PC-9 (cell line): Measurements from ENCODE around the gene ZIC4. TPM values are rescaled to one million over a fixed set of nuclear protein-coding genes. Genes with fewer than 3 reads are reported as not detected.

Source experiments
- BruUV-seq: library from RNA; stranded (reverse); fragments of 400-500 nt; replicated peaks from 2 replicates; lab custom pipeline; 2021; lab: Mats Ljungman, UMichigan
- CTCF ChIA-PET: fragments of 300-600 bp; sonication (Branson Sonifier 250); formaldehyde crosslinking; loops from one replicate; lab custom pipeline; 2022; ENCODE audit warnings: antibody characterized with exemption; lab: Charles Lee
- POLR2A ChIA-PET: fragments of 300-600 bp; sonication (Branson Sonifier 250); formaldehyde crosslinking; loops from one replicate; lab custom pipeline; 2022; ENCODE audit warnings: antibody characterized with exemption; ENCODE audit not compliant: unreplicated experiment; lab: Charles Lee
- DNase-seq, 2 experiments: peaks; one replicate each; pipeline versions ENCODE4 v3.0.0 to v3.0.0-alpha.2; 2015 to 2022; ENCODE audit warnings: mixed read lengths in 1 of 2
- H2AFZ ChIP-seq: fragments of 200-600 bp; sonication (generic); 2 replicates; pipeline ENCODE4 v1.8.1; 2017; ENCODE audit warnings: antibody characterized with exemption
- H3F3A ChIP-seq: fragments of 200-600 bp; sonication (generic); 2 replicates; pipeline ENCODE4 v1.8.1; 2017; ENCODE audit warnings: antibody characterized with exemption, mild to moderate bottlenecking, low read depth; ENCODE audit not compliant: insufficient read depth
- H3K27ac ChIP-seq: fragments of 200-600 bp; sonication (generic); 2 replicates; pipeline ENCODE4 v1.6.1; 2016; ENCODE audit warnings: mixed run types
- H3K27me3 ChIP-seq: fragments of 200-600 bp; sonication (generic); 2 replicates; pipeline ENCODE4 v1.6.1; 2016; ENCODE audit warnings: low read depth, mixed run types; ENCODE audit not compliant: insufficient read depth
- H3K36me3 ChIP-seq: fragments of 200-600 bp; sonication (generic); 2 replicates; pipeline ENCODE4 v1.6.1; 2016; ENCODE audit warnings: low read depth, mixed run types
- H3K4me1 ChIP-seq: fragments of 200-600 bp; sonication (generic); replicated peaks from 2 replicates; pipeline ENCODE4 v1.6.1; 2016; ENCODE audit warnings: mixed run types; ENCODE audit not compliant: insufficient read depth
- H3K4me2 ChIP-seq: fragments of 200-600 bp; sonication (generic); 2 replicates; pipeline ENCODE4 v1.6.1; 2017; ENCODE audit warnings: mixed run types
- H3K4me3 ChIP-seq: fragments of 200-600 bp; sonication (generic); 2 replicates; pipeline ENCODE4 v1.6.1; 2016; ENCODE audit warnings: mixed run types
- H3K79me2 ChIP-seq: fragments of 200-600 bp; sonication (generic); 2 replicates; pipeline ENCODE4 v1.6.1; 2017; ENCODE audit warnings: low read depth, mixed run types
- H3K9me2 ChIP-seq: fragments of 200-600 bp; sonication (generic); 2 replicates; pipeline ENCODE4 v1.8.1; 2017; ENCODE audit warnings: mild to moderate bottlenecking; ENCODE audit not compliant: insufficient read depth
- H3K9me3 ChIP-seq: fragments of 200-600 bp; sonication (generic); 2 replicates; pipeline ENCODE4 v1.8.1; 2016; ENCODE audit warnings: low read depth; ENCODE audit not compliant: insufficient read depth
- H4K20me1 ChIP-seq: fragments of 200-600 bp; sonication (generic); 2 replicates; pipeline ENCODE4 v1.8.1; 2017; ENCODE audit not compliant: insufficient read depth
- EZH2 ChIP-seq: fragments of 200-600 bp; sonication (generic); IDR thresholded peaks from 2 replicates; pipeline ENCODE4 v1.8.0; 2017; ENCODE audit warnings: antibody characterized with exemption, low read depth
- intact Hi-C: fragments of 100-400 bp; cut with micrococcal nuclease; formaldehyde crosslinking; loops from one replicate; pipeline ENCODE4 v1.10.0; 2022; ENCODE audit not compliant: unreplicated experiment
- total RNA-seq: library from RNA; stranded (reverse); gene quantifications from 2 replicates; pipeline ENCODE4 v1.2.3, GENCODE V29; 2021
- TF ChIP-seq, protein P1 (sequence below): fragments of 200-600 bp; sonication (generic); conservative IDR thresholded peaks from 2 replicates; pipeline ENCODE4 v1.6.1; 2017; ENCODE audit warnings: mixed run types, antibody characterized with exemption, mild to moderate bottlenecking, moderate library complexity

Gene ZIC4
- total RNA-seq, 1 experiment from 2014 or later, result not detected

DNA sequence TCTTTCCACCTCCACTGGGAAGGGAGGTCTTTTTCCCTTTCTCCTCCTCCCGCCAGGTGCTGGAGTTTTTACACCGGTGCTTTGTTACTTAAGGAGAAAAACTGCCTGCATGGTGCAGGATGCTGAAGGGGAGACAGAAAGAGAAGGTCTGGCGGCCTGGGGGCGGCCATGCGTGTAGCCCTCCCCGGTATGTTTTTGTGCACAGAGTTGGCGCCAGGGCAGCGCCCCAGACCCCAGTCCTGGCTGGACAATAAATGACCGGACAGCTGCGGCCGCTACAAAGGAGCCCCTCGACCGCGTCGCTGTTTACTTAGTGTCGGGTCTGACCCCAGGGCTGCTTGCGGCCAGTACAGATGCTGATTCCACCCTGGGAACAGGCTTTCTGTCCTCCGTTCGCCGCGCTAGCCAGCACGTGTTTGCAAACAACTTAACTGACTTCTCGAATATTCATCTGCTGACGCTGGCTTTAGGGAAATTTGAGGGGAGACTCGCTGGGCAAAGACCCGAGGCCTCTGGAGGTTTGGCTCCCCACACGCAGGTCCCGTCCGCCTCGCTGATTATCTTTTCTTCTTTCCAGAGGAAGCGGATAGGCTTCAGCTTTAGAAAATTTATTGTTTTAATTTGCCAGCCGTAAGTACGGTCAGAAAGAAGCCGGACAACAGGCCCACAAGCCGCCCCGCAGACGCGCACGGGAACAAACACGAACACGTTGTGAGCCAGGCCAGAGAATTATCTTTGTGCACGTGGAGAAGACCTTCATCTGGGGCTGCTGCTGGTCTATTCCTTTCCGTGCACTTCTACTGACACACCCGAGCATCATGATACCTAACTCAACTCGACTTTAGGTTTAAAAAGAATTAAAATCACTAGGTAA is 46.9 kb downstream of the ZIC4 start:
- H3F3A ChIP-seq, result no peaks in the 10 kb centered on the region
- DNase-seq, result no peak
- H3K9me2 ChIP-seq, result no peaks in the 10 kb centered on the region
- no peaks in the 10 kb centered on the region for H3K36me3 ChIP-seq
- no peak overlapping the region for H3K4me2 ChIP-seq
- POLR2A ChIA-PET, result no interaction called here
- TF ChIP-seq, protein P1, sequence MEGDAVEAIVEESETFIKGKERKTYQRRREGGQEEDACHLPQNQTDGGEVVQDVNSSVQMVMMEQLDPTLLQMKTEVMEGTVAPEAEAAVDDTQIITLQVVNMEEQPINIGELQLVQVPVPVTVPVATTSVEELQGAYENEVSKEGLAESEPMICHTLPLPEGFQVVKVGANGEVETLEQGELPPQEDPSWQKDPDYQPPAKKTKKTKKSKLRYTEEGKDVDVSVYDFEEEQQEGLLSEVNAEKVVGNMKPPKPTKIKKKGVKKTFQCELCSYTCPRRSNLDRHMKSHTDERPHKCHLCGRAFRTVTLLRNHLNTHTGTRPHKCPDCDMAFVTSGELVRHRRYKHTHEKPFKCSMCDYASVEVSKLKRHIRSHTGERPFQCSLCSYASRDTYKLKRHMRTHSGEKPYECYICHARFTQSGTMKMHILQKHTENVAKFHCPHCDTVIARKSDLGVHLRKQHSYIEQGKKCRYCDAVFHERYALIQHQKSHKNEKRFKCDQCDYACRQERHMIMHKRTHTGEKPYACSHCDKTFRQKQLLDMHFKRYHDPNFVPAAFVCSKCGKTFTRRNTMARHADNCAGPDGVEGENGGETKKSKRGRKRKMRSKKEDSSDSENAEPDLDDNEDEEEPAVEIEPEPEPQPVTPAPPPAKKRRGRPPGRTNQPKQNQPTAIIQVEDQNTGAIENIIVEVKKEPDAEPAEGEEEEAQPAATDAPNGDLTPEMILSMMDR, result no peak
- TF ChIP-seq EZH2, result no peak
- no peak overlapping the region for H3K4me3 ChIP-seq
- no peaks in the 10 kb centered on the region for H4K20me1 ChIP-seq
- intact Hi-C loops, result loop anchor here (10.0 kb wide), 1 partner anchor 255 kb away; no protein-coding TSS in a partner anchor
- H3K4me1 ChIP-seq, result no peaks in the 10 kb centered on the region
- H3K9me3 ChIP-seq, result no peaks in the 10 kb centered on the region
- H3K27me3 ChIP-seq, result no peaks in the 10 kb centered on the region
- CTCF ChIA-PET, result no interaction called here
- BruUV-seq, result no TSS peak
- H2AFZ ChIP-seq, result no peak overlapping the region
- H3K27ac ChIP-seq, result no peak overlapping the region
- no peaks in the 10 kb centered on the region for H3K79me2 ChIP-seq

DNA sequence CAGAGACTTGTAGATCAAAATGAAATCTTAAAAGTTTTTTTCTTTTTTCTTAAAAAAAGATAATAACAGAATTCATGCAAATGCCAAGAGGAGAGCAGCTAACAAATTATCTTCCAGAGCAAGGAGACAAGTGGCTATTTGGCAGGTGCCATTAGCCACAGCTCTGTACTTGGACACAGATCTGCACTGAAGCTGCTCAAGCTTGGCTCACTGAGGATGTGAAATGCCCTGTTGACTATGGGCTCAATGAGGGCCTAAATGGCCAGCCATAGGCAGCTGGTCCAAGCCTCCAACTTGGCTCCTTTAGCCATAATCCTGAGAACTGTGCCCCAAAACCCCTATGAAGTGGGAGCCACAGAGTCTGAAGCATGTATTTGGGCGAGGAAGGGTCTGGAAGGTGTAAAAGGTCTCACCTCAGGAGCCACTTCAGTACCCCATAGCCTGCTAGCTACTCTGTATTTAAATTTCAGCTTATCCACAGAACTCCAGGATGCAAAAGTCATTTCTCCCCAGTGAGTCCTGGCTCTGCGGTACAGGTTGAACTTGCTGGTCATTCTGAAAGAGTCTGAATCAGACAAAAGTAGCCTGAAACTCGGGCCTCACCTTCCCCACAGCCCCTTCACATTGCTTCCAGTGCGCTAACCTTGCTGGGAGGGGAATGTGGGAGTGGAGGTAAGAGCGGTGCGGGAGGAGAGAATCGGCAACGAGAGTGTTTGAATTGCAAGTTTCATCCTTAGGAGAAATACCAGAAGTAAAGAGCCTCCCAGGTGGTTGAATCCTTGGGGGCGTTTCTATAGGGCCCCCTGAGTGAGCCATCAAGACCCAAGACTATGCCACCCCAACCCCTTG is 48.0 kb downstream of the ZIC4 start:
- H3K27ac ChIP-seq, result no peak overlapping the region
- ChIA-PET CTCF (no interaction called here), POLR2A (no interaction called here)
- no peaks in the 10 kb centered on the region for H3K36me3 ChIP-seq
- no peaks in the 10 kb centered on the region for H3K9me3 ChIP-seq
- no TSS peak for BruUV-seq
- no peaks in the 10 kb centered on the region for H3K27me3 ChIP-seq
- no peaks in the 10 kb centered on the region for H4K20me1 ChIP-seq
- H3K9me2 ChIP-seq, result no peaks in the 10 kb centered on the region
- no peak overlapping the region for H3K4me3 ChIP-seq
- no peak overlapping the region for H2AFZ ChIP-seq
- no peak for DNase-seq
- H3K4me2 ChIP-seq, result no peak overlapping the region
- no peaks in the 10 kb centered on the region for H3F3A ChIP-seq
- no peaks in the 10 kb centered on the region for H3K79me2 ChIP-seq
- H3K4me1 ChIP-seq, result no peaks in the 10 kb centered on the region
- no peak for TF ChIP-seq EZH2
- TF ChIP-seq, protein P1, result no peak
- intact Hi-C loops, result no loop called here

DNA sequence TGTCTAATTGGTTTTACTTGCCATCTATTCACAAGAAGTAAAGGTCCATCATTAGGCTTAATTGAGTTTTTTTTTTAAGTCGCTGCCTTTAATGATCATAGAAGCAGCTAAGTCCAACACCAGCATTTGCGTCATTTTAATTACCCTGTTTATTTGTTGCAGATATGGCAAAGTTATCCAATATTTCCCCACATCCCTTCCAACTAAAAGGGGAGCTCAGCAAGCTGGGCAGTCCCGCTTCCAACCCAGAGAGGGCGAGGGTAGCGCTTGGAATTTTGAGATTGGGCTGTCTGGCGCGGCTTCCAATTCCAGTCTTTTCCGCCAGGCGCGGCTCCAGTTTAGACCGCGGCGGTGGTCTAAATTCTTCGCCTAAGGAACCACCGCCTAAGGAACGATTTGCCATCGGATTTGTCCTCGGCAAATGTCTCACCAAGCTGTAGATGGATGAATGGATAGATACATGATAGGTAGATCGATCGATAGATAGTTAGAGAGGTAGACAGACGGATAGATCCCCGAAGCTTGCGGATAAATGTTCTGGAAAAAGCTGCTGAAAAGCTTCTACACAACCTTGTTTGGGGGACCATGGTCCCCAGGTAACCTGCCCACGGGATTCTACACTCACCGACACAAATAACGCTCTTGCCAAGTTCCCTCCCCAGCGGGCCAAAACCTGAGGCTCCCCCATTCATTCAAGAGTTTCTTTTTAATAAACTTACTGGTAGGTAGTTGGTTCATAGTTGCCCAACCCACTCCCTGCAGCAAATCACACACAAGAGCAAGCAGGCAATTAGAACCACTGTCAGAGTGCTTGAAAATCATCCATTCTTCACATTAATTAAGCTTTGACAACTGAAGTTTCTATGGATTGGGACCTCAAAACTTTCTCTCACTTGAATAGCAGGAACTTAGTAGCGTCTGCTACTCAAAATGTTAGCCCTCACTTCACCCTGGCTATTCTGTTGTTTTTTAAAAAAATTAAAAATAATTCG is 49.1 kb downstream of the ZIC4 start:
- BruUV-seq, result no TSS peak
- no peaks in the 10 kb centered on the region for H3K9me3 ChIP-seq
- H3K79me2 ChIP-seq, result no peaks in the 10 kb centered on the region
- no peaks in the 10 kb centered on the region for H3K9me2 ChIP-seq
- H4K20me1 ChIP-seq, result no peaks in the 10 kb centered on the region
- no peaks in the 10 kb centered on the region for H3F3A ChIP-seq
- no peak for DNase-seq
- H3K27me3 ChIP-seq, result no peaks in the 10 kb centered on the region
- H2AFZ ChIP-seq, result no peak overlapping the region
- no peaks in the 10 kb centered on the region for H3K4me1 ChIP-seq
- H3K36me3 ChIP-seq, result no peaks in the 10 kb centered on the region
- no peak overlapping the region for H3K4me3 ChIP-seq
- no peak for TF ChIP-seq EZH2
- TF ChIP-seq, protein P1, result no peak
- no peak overlapping the region for H3K27ac ChIP-seq
- H3K4me2 ChIP-seq, result no peak overlapping the region
- ChIA-PET CTCF (no interaction called here), POLR2A (no interaction called here)
- intact Hi-C loops, result no loop called here
